ENCODE measurements around the gene MAT1A. TPM values are rescaled to one million over a fixed set of nuclear protein-coding genes. Genes with fewer than 3 reads are reported as not detected.

MAT1A gene
- total RNA-seq, 2 donors from 2014 or later: not detected

- Histone ChIP-seq H3K27ac (no peak overlapping the region), H3K27me3 (replicated peaks; ENCODE audit: insufficient read depth) (no peaks in the 10 kb centered on the region), H3K9me3 (no peaks in the 10 kb centered on the region), H3K4me3 (no peak overlapping the region), H3K36me3 (no peaks in the 10 kb centered on the region), H3K4me1 (ENCODE audit: control insufficient read depth in 1 of 2, low read depth in 2 of 2) (no peaks in the 10 kb centered on the region)
- TF ChIP-seq, protein P1, sequence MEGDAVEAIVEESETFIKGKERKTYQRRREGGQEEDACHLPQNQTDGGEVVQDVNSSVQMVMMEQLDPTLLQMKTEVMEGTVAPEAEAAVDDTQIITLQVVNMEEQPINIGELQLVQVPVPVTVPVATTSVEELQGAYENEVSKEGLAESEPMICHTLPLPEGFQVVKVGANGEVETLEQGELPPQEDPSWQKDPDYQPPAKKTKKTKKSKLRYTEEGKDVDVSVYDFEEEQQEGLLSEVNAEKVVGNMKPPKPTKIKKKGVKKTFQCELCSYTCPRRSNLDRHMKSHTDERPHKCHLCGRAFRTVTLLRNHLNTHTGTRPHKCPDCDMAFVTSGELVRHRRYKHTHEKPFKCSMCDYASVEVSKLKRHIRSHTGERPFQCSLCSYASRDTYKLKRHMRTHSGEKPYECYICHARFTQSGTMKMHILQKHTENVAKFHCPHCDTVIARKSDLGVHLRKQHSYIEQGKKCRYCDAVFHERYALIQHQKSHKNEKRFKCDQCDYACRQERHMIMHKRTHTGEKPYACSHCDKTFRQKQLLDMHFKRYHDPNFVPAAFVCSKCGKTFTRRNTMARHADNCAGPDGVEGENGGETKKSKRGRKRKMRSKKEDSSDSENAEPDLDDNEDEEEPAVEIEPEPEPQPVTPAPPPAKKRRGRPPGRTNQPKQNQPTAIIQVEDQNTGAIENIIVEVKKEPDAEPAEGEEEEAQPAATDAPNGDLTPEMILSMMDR (IDR thresholded peaks at IDR 0.05): no peak
- ATAC-seq (ENCODE audit: insufficient number of reproducible peaks, low FRiP score, low read depth) (no peak), DNase-seq (ENCODE audit: low spot score) (no peak)
Measured at GRCh38 chr10:80275135-80275498, 14.3 kb downstream of the MAT1A start.

GRCh38 chr10:80274396-80275134 lies 14.9 kb downstream of the MAT1A start:
- TF ChIP-seq, protein P1 (IDR thresholded peaks at IDR 0.05): no peak
- Histone ChIP-seq H3K27me3 (replicated peaks; ENCODE audit: insufficient read depth) (no peaks in the 10 kb centered on the region), H3K27ac (no peak overlapping the region), H3K4me1 (ENCODE audit: control insufficient read depth in 1 of 2, low read depth in 2 of 2) (no peaks in the 10 kb centered on the region), H3K4me3 (no peak overlapping the region), H3K9me3 (no peaks in the 10 kb centered on the region), H3K36me3 (no peaks in the 10 kb centered on the region)
- DNase-seq (ENCODE audit: low spot score) (no peak), ATAC-seq (ENCODE audit: insufficient number of reproducible peaks, low FRiP score, low read depth) (no peak)

DNA sequence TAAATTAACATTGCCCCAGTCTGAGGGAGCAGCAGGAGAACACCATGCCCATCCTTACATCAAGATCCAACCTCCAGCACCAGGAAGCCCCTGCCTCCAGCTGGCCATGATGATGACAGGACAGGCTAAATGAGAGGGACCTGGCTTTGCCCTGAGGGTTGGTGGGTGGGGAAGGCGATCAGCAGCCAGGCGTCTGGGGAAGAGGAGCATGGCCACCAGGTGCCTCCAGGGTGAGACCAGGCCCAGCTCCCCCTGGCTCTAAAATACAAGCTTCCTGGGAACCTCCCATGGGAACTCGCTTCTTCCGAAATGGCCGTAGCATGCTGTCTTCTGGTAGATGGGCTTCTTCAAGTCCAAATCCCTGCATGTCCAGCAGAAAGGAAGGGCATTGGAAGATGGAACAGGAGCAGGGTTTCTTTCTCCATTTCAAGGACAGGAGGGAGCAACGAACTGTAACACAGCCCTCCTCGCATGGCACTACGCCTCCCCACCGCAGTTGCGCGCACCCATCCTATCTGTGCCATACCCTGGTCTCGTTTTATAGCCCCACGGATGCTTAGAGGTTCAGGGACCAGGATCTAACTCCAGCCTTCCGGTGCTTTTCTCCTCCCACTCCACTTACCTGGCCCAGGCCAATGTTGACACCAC lies 15.8 kb downstream of the MAT1A start:
- no peaks in the 10 kb centered on the region for H3K27me3 ChIP-seq (replicated peaks; ENCODE audit: insufficient read depth)
- DNase-seq (ENCODE audit: low spot score): no peak
- ATAC-seq (ENCODE audit: insufficient number of reproducible peaks, low FRiP score, low read depth): no peak
- H3K4me1 ChIP-seq (ENCODE audit: control insufficient read depth in 1 of 2, low read depth in 2 of 2): no peaks in the 10 kb centered on the region
- H3K27ac ChIP-seq: no peak overlapping the region
- TF ChIP-seq, protein P1 (IDR thresholded peaks at IDR 0.05): no peak
- no peak overlapping the region for H3K4me3 ChIP-seq
- no peaks in the 10 kb centered on the region for H3K9me3 ChIP-seq
- no peaks in the 10 kb centered on the region for H3K36me3 ChIP-seq

GRCh38 chr10:80272793-80273522 lies 16.5 kb downstream of the MAT1A start:
- no peaks in the 10 kb centered on the region for H3K4me1 ChIP-seq (ENCODE audit: control insufficient read depth in 1 of 2, low read depth in 2 of 2)
- DNase-seq (ENCODE audit: low spot score): no peak

More at GRCh38 chr10:80272793-80273522, 16.5 kb downstream of the MAT1A start:
- H3K4me3 ChIP-seq: no peak overlapping the region
- no peak for ATAC-seq (ENCODE audit: insufficient number of reproducible peaks, low FRiP score, low read depth)
- no peaks in the 10 kb centered on the region for H3K27me3 ChIP-seq (replicated peaks; ENCODE audit: insufficient read depth)
- no peak overlapping the region for H3K27ac ChIP-seq
- no peaks in the 10 kb centered on the region for H3K9me3 ChIP-seq
- TF ChIP-seq, protein P1 (IDR thresholded peaks at IDR 0.05): no peak
- H3K36me3 ChIP-seq: no peaks in the 10 kb centered on the region
